ENCODE results near the gene THBS2. TPM values are rescaled to one million over a fixed set of nuclear protein-coding genes. Genes with fewer than 3 reads are reported as not detected.

The THBS2 gene
- total and polyA plus RNA-seq, 2 of the 8 experiments (the other 6 are each of a cell fraction or from before 2014, with no cell fraction given) = 11.0 to 22.5 TPM

DNA sequence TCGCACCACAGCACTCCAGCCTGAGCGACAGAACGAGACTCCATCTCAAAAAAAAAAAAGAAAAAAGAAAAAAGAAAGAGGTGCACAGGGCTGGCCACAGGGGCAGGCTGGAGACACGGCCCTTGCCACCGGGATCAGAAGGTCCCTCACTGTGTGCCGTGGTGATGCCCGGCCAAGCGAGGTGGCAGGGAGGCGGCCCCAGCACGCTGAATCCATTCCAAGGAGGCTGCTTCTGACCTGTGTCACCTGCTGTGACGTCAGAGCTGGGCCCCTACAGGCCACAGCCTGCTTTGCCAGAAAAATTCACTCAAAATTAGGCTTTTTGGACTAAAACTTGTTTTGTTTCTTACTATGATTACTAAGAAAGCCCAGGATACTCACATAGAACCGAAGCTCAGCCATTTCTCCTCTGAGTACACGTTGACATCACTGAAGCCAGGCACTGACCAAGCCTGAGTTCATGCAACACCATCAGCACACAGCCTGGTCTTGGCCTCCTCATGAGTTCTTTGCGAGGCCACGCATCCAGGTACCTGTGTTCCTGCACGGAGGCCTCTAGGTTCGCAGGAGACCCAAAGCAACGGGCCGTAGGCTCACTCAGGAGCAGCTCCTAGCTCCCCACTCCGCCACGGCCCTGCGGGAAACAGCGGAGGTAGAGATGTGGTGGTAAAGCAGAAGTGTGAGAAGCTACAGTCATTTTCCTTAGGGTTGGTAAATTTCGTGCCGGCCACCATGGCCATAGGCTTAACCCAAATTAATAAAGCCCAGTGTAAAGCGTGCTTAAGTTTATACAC lies 67.8 kb downstream of the THBS2 start (continued):
- TF ChIP-seq, protein P1, sequence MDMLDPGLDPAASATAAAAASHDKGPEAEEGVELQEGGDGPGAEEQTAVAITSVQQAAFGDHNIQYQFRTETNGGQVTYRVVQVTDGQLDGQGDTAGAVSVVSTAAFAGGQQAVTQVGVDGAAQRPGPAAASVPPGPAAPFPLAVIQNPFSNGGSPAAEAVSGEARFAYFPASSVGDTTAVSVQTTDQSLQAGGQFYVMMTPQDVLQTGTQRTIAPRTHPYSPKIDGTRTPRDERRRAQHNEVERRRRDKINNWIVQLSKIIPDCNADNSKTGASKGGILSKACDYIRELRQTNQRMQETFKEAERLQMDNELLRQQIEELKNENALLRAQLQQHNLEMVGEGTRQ (IDR thresholded peaks at IDR 0.05; ENCODE audit: low read length) = no peak
- TF ChIP-seq SRF (IDR thresholded peaks at IDR 0.05; ENCODE audit: low read depth, low read length) (no peak), BACH1 (IDR thresholded peaks at IDR 0.05; ENCODE audit: low read length) (no peak), SIN3A (conservative IDR thresholded peaks at IDR 0.05 in 1 of 2, IDR thresholded peaks at IDR 0.05 in 1 of 2; ENCODE audit: low read depth in 1 of 2, low read length in 2 of 2) (no peak), ASH2L (IDR thresholded peaks at IDR 0.05; ENCODE audit: low read length) (no peak), SP2 (IDR thresholded peaks at IDR 0.05; ENCODE audit: low read length) (no peak), ZNF274 (IDR thresholded peaks at IDR 0.05; ENCODE audit: borderline replicate concordance, extremely low read depth, low read length) (no peak), TEAD4 (IDR thresholded peaks at IDR 0.05; ENCODE audit: low read depth, low read length) (no peak), KDM1A (IDR thresholded peaks at IDR 0.05; ENCODE audit: borderline replicate concordance, low read length) (no peak), SP4 (IDR thresholded peaks at IDR 0.05; ENCODE audit: low read length) (no peak)
- TF ChIP-seq, protein P2, sequence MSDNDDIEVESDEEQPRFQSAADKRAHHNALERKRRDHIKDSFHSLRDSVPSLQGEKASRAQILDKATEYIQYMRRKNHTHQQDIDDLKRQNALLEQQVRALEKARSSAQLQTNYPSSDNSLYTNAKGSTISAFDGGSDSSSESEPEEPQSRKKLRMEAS (IDR thresholded peaks at IDR 0.05) = no peak

All from H1 (cell line).